H1 (cell line): ENCODE measurements around the gene DLL4. TPM values are rescaled to one million over a fixed set of nuclear protein-coding genes. Genes with fewer than 3 reads are reported as not detected.

ENCODE experiments used
- CTCF ChIA-PET: fragments of 300-600 bp; sonication (Branson Sonifier 250); formaldehyde crosslinking; loops from one replicate; lab custom pipeline; 2021; ENCODE audit not compliant: partially characterized antibody; lab: Charles Lee
- POLR2A ChIA-PET: fragments of 300-600 bp; sonication (Branson Sonifier 250); formaldehyde crosslinking; loops from one replicate; lab custom pipeline; 2021; ENCODE audit warnings: inconsistent platforms; ENCODE audit not compliant: partially characterized antibody; lab: Charles Lee
- DNase-seq, 2 experiments: peaks; one replicate each; pipeline versions ENCODE4 v3.0.0 to v3.0.0-alpha.2; 2010 to 2022; ENCODE audit warnings: low spot score in 2 of 2, low read depth in 1 of 2, mixed read lengths in 1 of 2
- FAIRE-seq: peaks from 2 replicates; lab custom pipeline; 2011; peaks lifted over from hg19 to GRCh38; lab: Jason Lieb, UNC
- H2AFZ ChIP-seq: 2 replicates; pipeline ENCODE4 v1.8.1; 2012; ENCODE audit warnings: low read length, inconsistent platforms
- H2AK5ac ChIP-seq: 2 replicates; pipeline ENCODE4 v1.6.1; 2013; ENCODE audit warnings: low read depth, low read length
- H2BK120ac ChIP-seq: replicated peaks from 2 replicates; pipeline ENCODE3; 2013; ENCODE audit warnings: low read depth, low read length, inconsistent platforms
- H2BK12ac ChIP-seq: 2 replicates; pipeline ENCODE4 v1.6.1; 2013; ENCODE audit warnings: low read depth, low read length
- H2BK15ac ChIP-seq: 2 replicates; pipeline ENCODE4 v1.6.1; 2013; ENCODE audit warnings: low read length
- H2BK20ac ChIP-seq: 2 replicates; pipeline ENCODE4 v1.6.1; 2013; ENCODE audit warnings: low read length
- H2BK5ac ChIP-seq: 2 replicates; pipeline ENCODE4 v1.6.1; 2013; ENCODE audit warnings: low read depth, low read length
- H3K14ac ChIP-seq: 2 replicates; pipeline ENCODE4 v1.6.1; 2013; ENCODE audit warnings: inconsistent platforms; ENCODE audit not compliant: insufficient read length
- H3K18ac ChIP-seq: 2 replicates; pipeline ENCODE4 v1.6.1; 2013; ENCODE audit warnings: low read length; ENCODE audit errors: extremely low read depth
- H3K23ac ChIP-seq: 2 replicates; pipeline ENCODE4 v1.6.1; 2013; ENCODE audit warnings: inconsistent platforms; ENCODE audit not compliant: insufficient read length
- H3K23me2 ChIP-seq: 2 replicates; pipeline ENCODE4 v1.6.1; 2013; ENCODE audit warnings: low read depth, low read length
- H3K27ac ChIP-seq: 2 replicates; pipeline ENCODE4 v1.6.1; 2011; ENCODE audit warnings: low read depth, low read length, inconsistent platforms
- H3K27me3 ChIP-seq, 4 experiments: replicated peaks in 1 of 4; 1 replicate in 1 of 4; 2 replicates in 3 of 4; pipeline versions ENCODE4 v1.6.1 to v1.8.1; 2011 to 2013; ENCODE audit warnings: low read length in 3 of 4, mild to moderate bottlenecking in 3 of 4, inconsistent platforms in 2 of 4, mixed read lengths in 2 of 4, moderate library complexity in 1 of 4; ENCODE audit not compliant: control insufficient read depth in 3 of 4, insufficient read depth in 3 of 4; ENCODE audit errors: extremely low read depth in 1 of 4
- H3K36me3 ChIP-seq, 4 experiments: 2 replicates each; pipeline versions ENCODE4 v1.6.1 to v1.8.1; 2011 to 2013; ENCODE audit warnings: mild to moderate bottlenecking in 4 of 4, low read length in 3 of 4, moderate library complexity in 2 of 4, control low read depth in 1 of 4, inconsistent platforms in 1 of 4; ENCODE audit not compliant: insufficient read depth in 4 of 4, control insufficient read depth in 2 of 4
- H3K4ac ChIP-seq: replicated peaks from 2 replicates; pipeline ENCODE3; 2013; ENCODE audit warnings: low read length, low read depth, mixed read lengths, inconsistent platforms; ENCODE audit not compliant: insufficient read length
- H3K4me1 ChIP-seq, 4 experiments: replicated peaks in 1 of 4; 1 replicate in 1 of 4; 2 replicates in 3 of 4; pipeline versions ENCODE4 v1.6.1 to v1.8.1; 2011 to 2013; ENCODE audit warnings: low read length in 3 of 4, inconsistent platforms in 2 of 4, mixed read lengths in 1 of 4; ENCODE audit not compliant: insufficient read depth in 4 of 4, control insufficient read depth in 3 of 4
- H3K4me2 ChIP-seq, 2 experiments: 2 replicates each; pipeline versions ENCODE4 v1.6.1 to v1.8.1; 2011 to 2013; ENCODE audit warnings: low read depth in 2 of 2, low read length in 2 of 2, control low read depth in 1 of 2, inconsistent platforms in 1 of 2, mild to moderate bottlenecking in 1 of 2; ENCODE audit not compliant: insufficient read depth in 1 of 2
- H3K4me3 ChIP-seq, 4 experiments: fragments of 200-600, 300-600 bp in 1 of 4; sonication (generic), shearing (Covaris generic), sonication (Bioruptor Twin) in 1 of 4; 2 replicates each; pipeline versions ENCODE4 v1.5.1 to v1.8.1; 2011 to 2016; ENCODE audit warnings: low read length in 4 of 4, low read depth in 3 of 4, control low read depth in 2 of 4, inconsistent platforms in 2 of 4, mild to moderate bottlenecking in 2 of 4, mixed read lengths in 1 of 4, moderate library complexity in 1 of 4; ENCODE audit not compliant: insufficient read depth in 2 of 4; ENCODE audit errors: extremely low read depth in 1 of 4
- H3K56ac ChIP-seq: replicated peaks from 2 replicates; pipeline ENCODE3; 2013; ENCODE audit warnings: low read depth, mild to moderate bottlenecking, mixed read lengths, low read length, inconsistent platforms; ENCODE audit not compliant: insufficient read length
- H3K79me1 ChIP-seq: 2 replicates; pipeline ENCODE4 v1.6.1; 2013; ENCODE audit warnings: low read depth, low read length, control low read depth
- H3K79me2 ChIP-seq, 2 experiments: 2 replicates each; pipeline versions ENCODE4 v1.6.1 to v1.8.1; 2012 to 2013; ENCODE audit warnings: low read length in 2 of 2, mild to moderate bottlenecking in 2 of 2, inconsistent platforms in 1 of 2; ENCODE audit not compliant: insufficient read depth in 2 of 2, control insufficient read depth in 1 of 2
- H3K9ac ChIP-seq, 4 experiments: replicated peaks in 1 of 4; 1 replicate in 1 of 4; 2 replicates in 3 of 4; pipeline versions ENCODE4 v1.6.1 to v1.8.1; 2011 to 2013; ENCODE audit warnings: low read depth in 3 of 4, low read length in 3 of 4, control low read depth in 2 of 4, mild to moderate bottlenecking in 2 of 4, moderate library complexity in 2 of 4, inconsistent platforms in 1 of 4; ENCODE audit errors: extremely low read depth in 1 of 4
- H3K9me3 ChIP-seq, 2 experiments: 2 replicates each; pipeline versions ENCODE4 v1.6.1 to v1.8.1; 2012 to 2013; ENCODE audit warnings: mild to moderate bottlenecking in 2 of 2, moderate library complexity in 2 of 2, control low read depth in 1 of 2, inconsistent platforms in 1 of 2, low read depth in 1 of 2, low read length in 1 of 2, mixed read lengths in 1 of 2; ENCODE audit not compliant: insufficient read depth in 2 of 2
- H4K20me1 ChIP-seq, 2 experiments: replicated peaks in 1 of 2; 2 replicates each; pipeline versions ENCODE3 to v1.8.1; 2011 to 2013; ENCODE audit warnings: inconsistent platforms in 2 of 2, low read length in 2 of 2, mild to moderate bottlenecking in 1 of 2; ENCODE audit not compliant: insufficient read depth in 2 of 2, control insufficient read depth in 1 of 2
- H4K5ac ChIP-seq: 2 replicates; pipeline ENCODE4 v1.6.1; 2013; ENCODE audit warnings: low read length, low read depth, mixed read lengths, inconsistent platforms; ENCODE audit not compliant: insufficient read length
- H4K8ac ChIP-seq: 2 replicates; pipeline ENCODE4 v1.8.0; 2013; ENCODE audit warnings: mild to moderate bottlenecking, moderate library complexity, low read length, inconsistent platforms; ENCODE audit not compliant: insufficient read depth; ENCODE audit errors: extremely low read depth
- H4K91ac ChIP-seq: replicated peaks from 2 replicates; pipeline ENCODE3; 2013; ENCODE audit warnings: low read length, mixed read lengths, inconsistent platforms; ENCODE audit not compliant: insufficient read length
- BACH1 ChIP-seq: IDR thresholded peaks from 2 replicates; pipeline ENCODE4 v1.6.1; 2012; ENCODE audit warnings: low read length, improper control_type of control experiment
- CTCF ChIP-seq, 3 experiments: IDR thresholded peaks; 1 replicate in 2 of 3; 2 replicates in 1 of 3; pipeline versions ENCODE4 v1.5.1 to v1.6.1; 2011; ENCODE audit warnings: low read length in 3 of 3, mild to moderate bottlenecking in 3 of 3, inconsistent platforms in 2 of 3, low read depth in 1 of 3, moderate library complexity in 1 of 3; ENCODE audit not compliant: insufficient read depth in 1 of 3; ENCODE audit errors: control extremely low read depth in 1 of 3
- WGBS, 2 experiments: shearing (Covaris generic) in 1 of 2; methylation state at CpG; one replicate each; pipeline versions ENCODE4 v1.1.6 to v1.1.7; 2013 to 2015; ENCODE audit warnings: low lambda C conversion rate in 2 of 2, mixed read lengths in 2 of 2, inconsistent platforms in 1 of 2, low coverage in 1 of 2, missing lambda C conversion rate in 1 of 2; ENCODE audit not compliant: insufficient replicate concordance in 2 of 2, insufficient coverage in 1 of 2, insufficient read length in 1 of 2; ENCODE audit errors: extremely low coverage in 1 of 2, missing lambda C conversion rate in 1 of 2; 5-methylcytosine and 5-hydroxymethylcytosine counted together
- polyA plus RNA-seq, 7 experiments: library from polyadenylated mRNA; depleted of rRNA in 3 of 7; stranded (reverse) in 5 of 7; unstranded in 2 of 7; fragments of >200 nt in 5 of 7; fragments of 200-250 nt in 2 of 7; gene quantifications; 1 replicate in 5 of 7; 2 replicates in 1 of 7; 4 replicates in 1 of 7; pipeline versions ENCODE4 v1.2.1 to v1.2.3, GENCODE V29; 2011 to 2013; ENCODE audit warnings: missing spikeins in 2 of 7, mixed read lengths in 2 of 7
- total RNA-seq: library from RNA; stranded (reverse); fragmentation: NEBNext Ultra II Directional; extraction: Animal tissue kit (Norgen Biotek cat#: 25700); gene quantifications from 2 replicates; pipeline ENCODE4 v1.2.1, GENCODE V29; 2021

The DLL4 gene
- total and polyA plus RNA-seq, 2 of the 8 experiments (the other 6 are each of a cell fraction or from before 2014, with no cell fraction given): 0.23 to 0.60 TPM

- TF ChIP-seq BACH1 (no peak), CTCF (IDR thresholded peaks at IDR 0.05; ENCODE audit: control extremely low read depth in 1 of 3, insufficient read depth in 1 of 3, low read depth in 1 of 3, low read length in 3 of 3) (peak in 1 of 3 experiments; percentile 33; a peak in 1 of 4 replicates)
- TF ChIP-seq, all 59 proteins: peak for 1
- Histone ChIP-seq H3K4me1 (peaks cover 0 to 20% (median 7%) of the 10 kb centered on the region in 4 experiments; a peak in 4 of 7 replicates), H3K23me2 (peaks cover 4% of the 10 kb centered on the region; the same call in 1 of the 2 replicates), H3K27ac (no peak overlapping the region), H3K9ac (no peak overlapping the region), H2BK15ac (no peak overlapping the region), H3K14ac (no peak overlapping the region), H3K4me2 (no peak overlapping the region), H4K20me1 (peaks cover 0 to 2% of the 10 kb centered on the region in 2 experiments), H3K23ac (no peak overlapping the region), H3K36me3 (no peaks in the 10 kb centered on the region), H4K5ac (no peak overlapping the region), H2AFZ (no peak overlapping the region), H3K4ac (no peak overlapping the region), H3K27me3 (peaks cover under 1 to 34% (median 10%) of the 10 kb centered on the region in 4 experiments), H3K18ac (no peak overlapping the region), H3K4me3 (no peak overlapping the region), H2BK20ac (no peak overlapping the region), H4K8ac (peak overlapping the region; percentile 45; the same call in 1 of the 2 replicates), H2BK12ac (no peak overlapping the region), H2AK5ac (no peak overlapping the region), H3K79me2 (no peaks in the 10 kb centered on the region), H3K79me1 (no peaks in the 10 kb centered on the region), H3K9me3 (no peaks in the 10 kb centered on the region), H4K91ac (no peak overlapping the region), H2BK5ac (no peak overlapping the region), H3K56ac (no peak overlapping the region), H2BK120ac (no peak overlapping the region)
- POLR2A ChIA-PET: interaction anchor here (1.0 to 43.8 kb wide), 3 partner anchors 12 to 366 kb away, joined by 3 to 1505 read pairs (median 73); partner anchors contain the start of genes CHAC1 and DLL4
- DNase-seq (no peak), FAIRE-seq (no peak)
- CTCF ChIA-PET: interaction anchor here (0.8 to 24.4 kb wide), 12 partner anchors 14 to 196 kb away, joined by 3 to 619 read pairs (median 4); partner anchors contain the start of genes CHAC1, DLL4 and VPS18
- WGBS, 2 experiments: 92% methylated on average over 6 of the region's 11 CpGs; no CpG with 5 or more reads in 1 of the 2 experiments
Observed at GRCh38 chr15:40917585-40917984, 11.6 kb upstream of the DLL4 start.
